ENCODE measurements around the gene AIPL1. TPM values are rescaled to one million over a fixed set of nuclear protein-coding genes. Genes with fewer than 3 reads are reported as not detected.

AIPL1 gene
- total RNA-seq, 1 experiment from 2014 or later: 0.46 TPM

GRCh38 chr17:6377906-6378305, 57.0 kb downstream of the AIPL1 start:
- ChIA-PET POLR2A (no interaction called here), CTCF (interaction anchor here (0.7 kb wide), 1 partner anchor 671 kb away, joined by 3 read pairs; no protein-coding TSS in a partner anchor)
- peaks cover 17% of the 10 kb centered on the region for H3K4me1 Mint-ChIP-seq
- peaks cover 40% of the 10 kb centered on the region for H3K9me3 Mint-ChIP-seq
- no peak overlapping the region for H3K27ac Mint-ChIP-seq
- no peak overlapping the region for H3K4me3 Mint-ChIP-seq
- peaks cover 14% of the 10 kb centered on the region for H3K36me3 Mint-ChIP-seq
- DNase-seq (ENCODE audit: low spot score) (no peak), ATAC-seq (no peak)
- peaks cover 9% of the 10 kb centered on the region for H3K27me3 Mint-ChIP-seq (ENCODE audit: low read depth)
- peak; percentile 97 for TF ChIP-seq ZNF317 (CRISPR knock-in tag; IDR thresholded peaks at IDR 0.05; ENCODE audit: borderline replicate concordance, low read depth)
- no peak for TF ChIP-seq SP1 (CRISPR knock-in tag; conservative IDR thresholded peaks at IDR 0.05)

GRCh38 chr17:6376931-6377361, 58.0 kb downstream of the AIPL1 start:
- Mint-ChIP-seq H3K27ac (no peak overlapping the region), H3K36me3 (peaks cover 14% of the 10 kb centered on the region), H3K4me3 (no peak overlapping the region), H3K9me3 (peaks cover 43% of the 10 kb centered on the region), H3K4me1 (peaks cover 17% of the 10 kb centered on the region), H3K27me3 (ENCODE audit: low read depth) (peaks cover 9% of the 10 kb centered on the region)
- DNase-seq (ENCODE audit: low spot score) (no peak), ATAC-seq (no peak)
- POLR2A ChIA-PET: no interaction called here
- CTCF ChIA-PET: interaction anchor here (0.8 kb wide), 1 partner anchor 36 kb away, joined by 4 read pairs; no protein-coding TSS in a partner anchor
- TF ChIP-seq GABPB1 (CRISPR knock-in tag; IDR thresholded peaks at IDR 0.05) (no peak), NFYB (CRISPR knock-in tag; conservative IDR thresholded peaks at IDR 0.05; ENCODE audit: low read depth) (no peak), NFATC4 (CRISPR knock-in tag; IDR thresholded peaks at IDR 0.05) (no peak), FOXJ3 (CRISPR knock-in tag; IDR thresholded peaks at IDR 0.05; ENCODE audit: borderline replicate concordance) (no peak), GTF2I (CRISPR knock-in tag; conservative IDR thresholded peaks at IDR 0.05) (no peak)

GRCh38 chr17:6374761-6375312, 60.1 kb downstream of the AIPL1 start:
- Mint-ChIP-seq H3K4me3 (peak overlapping the region; percentile 60), H3K27ac (no peak overlapping the region), H3K4me1 (peaks cover 17% of the 10 kb centered on the region), H3K36me3 (peaks cover 14% of the 10 kb centered on the region), H3K27me3 (ENCODE audit: low read depth) (peaks cover 5% of the 10 kb centered on the region), H3K9me3 (peaks cover 28% of the 10 kb centered on the region)
- DNase-seq (ENCODE audit: low spot score) (peak; percentile 33), ATAC-seq (peak; percentile 72)
- ChIA-PET CTCF (interaction anchor here (1.6 kb wide), 2 partner anchors 38 to 47 kb away, joined by 4 to 6 read pairs; no protein-coding TSS in a partner anchor), POLR2A (interaction anchor here (0.7 kb wide), 1 partner anchor 457 kb away, joined by 3 read pairs; no protein-coding TSS in a partner anchor)
- TF ChIP-seq USF2 (CRISPR knock-in tag; IDR thresholded peaks at IDR 0.05) (0 out of 2 replicates have a peak, but pooled peaks have one; percentile 9), NFATC4 (CRISPR knock-in tag; IDR thresholded peaks at IDR 0.05) (no peak), ARID4B (CRISPR knock-in tag; IDR thresholded peaks at IDR 0.05; ENCODE audit: borderline replicate concordance) (no peak)

GRCh38 chr17:6374271-6374691, 60.6 kb downstream of the AIPL1 start:
- peak overlapping the region; percentile 60 for H3K4me3 Mint-ChIP-seq
- CTCF ChIA-PET: interaction anchor here (1.6 kb wide), 2 partner anchors 38 to 48 kb away, joined by 4 to 6 read pairs; no protein-coding TSS in a partner anchor

More at GRCh38 chr17:6374271-6374691, 60.6 kb downstream of the AIPL1 start:
- Mint-ChIP-seq H3K4me1 (peaks cover 17% of the 10 kb centered on the region), H3K9me3 (peaks cover 24% of the 10 kb centered on the region), H3K27ac (no peak overlapping the region; the same call in 1 of the 2 replicates), H3K36me3 (peaks cover 14% of the 10 kb centered on the region), H3K27me3 (ENCODE audit: low read depth) (peaks cover 3% of the 10 kb centered on the region)
- TF ChIP-seq FOXP1 (CRISPR knock-in tag; IDR thresholded peaks at IDR 0.05; ENCODE audit: borderline replicate concordance) (no peak), TP53 (CRISPR knock-in tag; IDR thresholded peaks at IDR 0.05) (no peak), KAT7 (CRISPR knock-in tag; IDR thresholded peaks at IDR 0.05; ENCODE audit: borderline replicate concordance) (no peak), RELA (CRISPR knock-in tag; IDR thresholded peaks at IDR 0.05; ENCODE audit: borderline replicate concordance) (no peak), SOX15 (CRISPR knock-in tag; IDR thresholded peaks at IDR 0.05) (no peak)
- ATAC-seq (peak; percentile 75), DNase-seq (ENCODE audit: low spot score) (no peak)
- POLR2A ChIA-PET: no interaction called here

Other genes starting within 250 kb of the AIPL1 start
- gene PIMREG, start 9.3 kb upstream of the AIPL1 start, total RNA-seq (2021): 92.2 to 102 TPM (median 99.3 TPM) in 3 replicates
- 2.1 to 2.8 TPM (median 2.3 TPM) in 3 replicates for gene PITPNM3, start 121.4 kb upstream of the AIPL1 start, total RNA-seq (2021)
- gene KIAA0753, start 205.6 kb upstream of the AIPL1 start, total RNA-seq (2021): 17.7 to 22.8 TPM (median 18.4 TPM) in 3 replicates
- gene TXNDC17, start 205.9 kb upstream of the AIPL1 start, total RNA-seq (2021): 148 to 157 TPM (median 151 TPM) in 3 replicates
- 10.6 to 12.3 TPM (median 11.4 TPM) in 3 replicates for gene MED31, start 216.5 kb upstream of the AIPL1 start, total RNA-seq (2021)
- gene C17orf100, start 216.6 kb upstream of the AIPL1 start, total RNA-seq (2021): 2.3 to 2.7 TPM (median 2.6 TPM) in 3 replicates

Data from WTC11 (cell line).